Astrocyte (in vitro differentiated cells and primary cell): ENCODE measurements around the gene C2orf80.

Experiments used
- CTCF ChIP-seq: IDR thresholded peaks from 2 replicates; pipeline ENCODE4 v1.5.1; 2011; ENCODE audit warnings: low read depth, mild to moderate bottlenecking, inconsistent platforms, low read length, moderate library complexity; ENCODE audit not compliant: insufficient read depth
- EZH2 ChIP-seq: IDR thresholded peaks from 2 replicates; pipeline ENCODE4 v1.6.1; 2012; ENCODE audit warnings: mild to moderate bottlenecking, low read length, inconsistent platforms; ENCODE audit not compliant: insufficient read depth

- TF ChIP-seq EZH2 (no peak), CTCF (no peak)
Observed at GRCh38 chr2:208139447-208139846, 50.4 kb downstream of the C2orf80 start.
